K562 (cell line): Measurements from ENCODE around the gene ICA1. TPM values are rescaled to one million over a fixed set of nuclear protein-coding genes. Genes with fewer than 3 reads are reported as not detected.

Experiments
- ATAC-seq: fragments of 200-7000 bp; cut with Tn5 transposase; 3 replicates; pipeline ENCODE4 v1.9.1; 2020; ENCODE audit warnings: moderate library complexity
- BruUV-seq: library from RNA; stranded (reverse); fragments of 400-500 nt; replicated peaks from 2 replicates; lab custom pipeline; 2021; lab: Mats Ljungman, UMichigan
- CTCF ChIA-PET: fragments of 300-600 bp; formaldehyde crosslinking; extraction: SDS; loops from one replicate; lab custom pipeline; 2021; ENCODE audit warnings: low intra/inter-chr PET ratio; lab: Yijun Ruan, JAX
- POLR2A ChIA-PET: fragments of 300-600, 350-650 bp; sonication (Branson Sonifier 250); formaldehyde crosslinking; extraction: SDS; loops from one replicate; lab custom pipeline; 2021; ENCODE audit warnings: antibody characterized with exemption, inconsistent platforms; lab: Yijun Ruan, JAX
- DNase-seq, 4 experiments: peaks; one replicate each; pipeline versions ENCODE4 v3.0.0 to v3.0.0-alpha.2; 2011 to 2018; ENCODE audit warnings: low spot score in 3 of 4, mixed read lengths in 3 of 4; ENCODE audit errors: extremely low read depth in 1 of 4
- FAIRE-seq: peaks from 2 replicates; lab custom pipeline; 2011; peaks lifted over from hg19 to GRCh38; lab: Jason Lieb, UNC
- H2AFZ ChIP-seq: 2 replicates; pipeline ENCODE4 v1.6.0; 2011; ENCODE audit warnings: low read depth, low read length, control low read depth, inconsistent platforms
- H3K27ac ChIP-seq: fragments of 200-600 bp; 3 replicates; pipeline ENCODE4 v1.8.0; 2011; ENCODE audit warnings: low read depth, mild to moderate bottlenecking, control low read depth, inconsistent platforms, low read length, moderate library complexity, mixed read lengths; ENCODE audit errors: extremely low read depth
- H3K27me3 ChIP-seq, 2 experiments: fragments of 300-600 bp in 1 of 2; 2 replicates in 1 of 2; 3 replicates in 1 of 2; pipeline versions ENCODE4 v1.6.0 to v1.8.0; 2011; ENCODE audit warnings: inconsistent platforms in 2 of 2, low read length in 2 of 2, mild to moderate bottlenecking in 1 of 2, mixed read lengths in 1 of 2, moderate library complexity in 1 of 2; ENCODE audit not compliant: control insufficient read depth in 2 of 2, insufficient read depth in 2 of 2
- H3K36me3 ChIP-seq: fragments of 300-600 bp; 3 replicates; pipeline ENCODE4 v1.8.0; 2011; ENCODE audit warnings: mild to moderate bottlenecking, low read length, inconsistent platforms; ENCODE audit not compliant: control insufficient read depth, insufficient read depth
- H3K4me1 ChIP-seq, 2 experiments: fragments of 200-600 bp in 1 of 2; replicated peaks in 1 of 2; 2 replicates in 1 of 2; 3 replicates in 1 of 2; pipeline versions ENCODE4 v1.5.1 to v1.8.0; 2011; ENCODE audit warnings: inconsistent platforms in 2 of 2, low read length in 2 of 2, mild to moderate bottlenecking in 1 of 2, mixed read lengths in 1 of 2, moderate library complexity in 1 of 2; ENCODE audit not compliant: control insufficient read depth in 2 of 2, insufficient read depth in 2 of 2
- H3K4me2 ChIP-seq: 2 replicates; pipeline ENCODE4 v1.6.1; 2011; ENCODE audit warnings: low read length, control low read depth, inconsistent platforms, mixed read lengths; ENCODE audit not compliant: insufficient read depth
- H3K4me3 ChIP-seq: fragments of 200-600 bp; sonication (generic), shearing (Covaris generic); 2 replicates; pipeline ENCODE4 v1.5.1; 2016; ENCODE audit warnings: control low read depth, inconsistent platforms
- H3K79me2 ChIP-seq: fragments of 200-600 bp; 3 replicates; pipeline ENCODE4 v1.8.0; 2011; ENCODE audit warnings: low read length, inconsistent platforms; ENCODE audit not compliant: control insufficient read depth, insufficient read depth
- H3K9ac ChIP-seq, 2 experiments: 2 replicates each; pipeline versions ENCODE4 v1.6.0 to v1.6.1; 2011; ENCODE audit warnings: low read depth in 2 of 2, low read length in 2 of 2, control low read depth in 1 of 2, inconsistent platforms in 1 of 2, mild to moderate bottlenecking in 1 of 2, mixed read lengths in 1 of 2; ENCODE audit not compliant: insufficient read depth in 1 of 2
- H3K9me1 ChIP-seq: one replicate; pipeline ENCODE4 v1.6.0; 2011; ENCODE audit warnings: inconsistent platforms, mild to moderate bottlenecking, low read length, moderate library complexity; ENCODE audit not compliant: control insufficient read depth, insufficient read depth
- H3K9me3 ChIP-seq: replicated peaks from 2 replicates; pipeline ENCODE4 v1.5.1; 2011; ENCODE audit warnings: low read depth, low read length, inconsistent platforms; ENCODE audit not compliant: control insufficient read depth, insufficient read depth
- H4K20me1 ChIP-seq: replicated peaks from 2 replicates; pipeline ENCODE4 v1.6.1; 2011; ENCODE audit warnings: low read length, inconsistent platforms, mixed read lengths; ENCODE audit not compliant: control insufficient read depth, insufficient read depth
- ARHGAP35 ChIP-seq: fragments of 450-650 bp; IDR thresholded peaks from 2 replicates; pipeline ENCODE4 v1.6.1; 2018; ENCODE audit not compliant: partially characterized antibody
- BHLHE40 ChIP-seq: IDR thresholded peaks from 2 replicates; pipeline ENCODE4 v1.6.1; 2011; ENCODE audit warnings: low read length, improper control_type of control experiment
- CEBPB ChIP-seq: fragments of 450-650 bp; IDR thresholded peaks from 2 replicates; pipeline ENCODE4 v1.6.1; 2016; ENCODE audit warnings: missing genetic modification characterization, missing compliant biosample characterization
- EGR1 ChIP-seq: fragments of 450-650 bp; conservative IDR thresholded peaks from 2 replicates; pipeline ENCODE4 v1.6.1; 2017; ENCODE audit warnings: mild to moderate bottlenecking
- FOXJ2 ChIP-seq: fragments of 200-800 bp; sonication (Bioruptor generic); IDR thresholded peaks from 2 replicates; pipeline ENCODE4 v1.6.1; 2016; ENCODE audit warnings: missing genetic modification characterization, missing compliant biosample characterization
- LEF1 ChIP-seq: fragments of 450-650 bp; IDR thresholded peaks from 2 replicates; pipeline ENCODE4 v1.6.1; 2016; ENCODE audit warnings: mild to moderate bottlenecking
- NFE2 ChIP-seq: IDR thresholded peaks from 2 replicates; pipeline ENCODE4 v1.6.1; 2014; ENCODE audit warnings: antibody characterized with exemption, low read depth
- POU5F1 ChIP-seq: fragments of 150-350 bp; IDR thresholded peaks from 2 replicates; pipeline ENCODE4 v1.6.1; 2014; ENCODE audit warnings: borderline replicate concordance, low read length, low read depth, mild to moderate bottlenecking; ENCODE audit not compliant: partially characterized antibody
- SRSF3 ChIP-seq: fragments of 200-400 bp; formaldehyde crosslinking; IDR thresholded peaks from 2 replicates; pipeline ENCODE4 v1.6.1; 2016; ENCODE audit warnings: mild to moderate bottlenecking, low read length, moderate library complexity; ENCODE audit not compliant: insufficient read depth
- ZNF143 ChIP-seq: sonication (generic); formaldehyde crosslinking; IDR thresholded peaks from 2 replicates; pipeline ENCODE4 v1.9.0; 2022; ENCODE audit warnings: mild to moderate bottlenecking, missing genetic modification reagents
- ZNF277 ChIP-seq: fragments of 250-450 bp; sonication (Bioruptor Pico); IDR thresholded peaks from 2 replicates; pipeline ENCODE4 v1.8.0; 2022; ENCODE audit warnings: inconsistent platforms, mild to moderate bottlenecking, moderate library complexity, borderline replicate concordance
- ZNF3 ChIP-seq: fragments of 250-450 bp; sonication (Bioruptor Pico); IDR thresholded peaks from 2 replicates; pipeline ENCODE4 v1.5.0; 2021; ENCODE audit warnings: mild to moderate bottlenecking, moderate library complexity
- ZNF408 ChIP-seq: fragments of 250-450 bp; sonication (Bioruptor Pico); IDR thresholded peaks from 2 replicates; pipeline ENCODE4 v1.4.0; 2020; ENCODE audit warnings: low read depth, mild to moderate bottlenecking, moderate library complexity
- ZNF76 ChIP-seq: fragments of 250-450 bp; sonication (Bioruptor Pico); IDR thresholded peaks from 2 replicates; pipeline ENCODE4 v1.4.0; 2020; ENCODE audit warnings: mild to moderate bottlenecking, moderate library complexity, borderline replicate concordance
- WGBS: fragments of 100-300 bp; shearing (Covaris generic); methylation state at CpG from one replicate; pipeline ENCODE4 v1.1.6; 2016; ENCODE audit warnings: low coverage, mixed read lengths; ENCODE audit not compliant: insufficient coverage; ENCODE audit errors: missing lambda C conversion rate; 5-methylcytosine and 5-hydroxymethylcytosine counted together
- in situ Hi-C: fragments of 300-500 bp; cut with MboI; formaldehyde crosslinking; loops from 4 replicates; pipeline ENCODE4 v1.15.0; 2018; ENCODE audit warnings: inconsistent platforms, mixed read lengths
- intact Hi-C: fragments of 100-400 bp; cut with micrococcal nuclease; formaldehyde crosslinking; loops from 2 replicates; pipeline ENCODE4 v1.14.2; 2022
- polyA plus RNA-seq, 8 experiments: library from polyadenylated mRNA; depleted of rRNA in 4 of 8; stranded (reverse) in 5 of 8; unstranded in 3 of 8; fragments of >200 nt; fragmentation: Nextera tagmentation in 2 of 8; fragmentation: Illumina TruSeq in 1 of 8; extraction: Ambion mirVana in 2 of 8; extraction: Trizol in 1 of 8; gene quantifications; 2 replicates each; pipeline versions ENCODE4 v1.2.1 to v1.2.3, GENCODE V29; 2011 to 2014; ENCODE audit warnings: inconsistent platforms in 1 of 8, missing spikeins in 1 of 8
- total RNA-seq, 7 experiments: library from RNA; depleted of rRNA in 6 of 7; stranded (reverse); fragments of >200 nt in 6 of 7; fragmentation: Illumina TruSeq in 2 of 7; extraction: Trizol in 2 of 7; gene quantifications; 2 replicates each; pipeline versions ENCODE4 v1.2.1 to v1.2.3, GENCODE V29; 2011 to 2021; ENCODE audit warnings: low replicate concordance in 1 of 7

ICA1 gene
- total and polyA plus RNA-seq, 9 of the 15 experiments (the other 6 are each of a cell fraction or from before 2014, with no cell fraction given), result 7.1 to 22.3 (median 16.4) TPM

GRCh38 chr7:8200316-8200715 lies 61.7 kb downstream of the ICA1 start:
- H3K9ac ChIP-seq, result no peak overlapping the region
- no peak for ATAC-seq
- H3K9me3 ChIP-seq, result no peaks in the 10 kb centered on the region
- in situ Hi-C loops (no loop called here), intact Hi-C loops (no loop called here)
- no peak overlapping the region for H2AFZ ChIP-seq
- H3K9me1 ChIP-seq, result no peaks in the 10 kb centered on the region
- WGBS, result 79% methylated on average over 4 of the region's 4 CpGs
- no peak overlapping the region for H3K4me3 ChIP-seq
- CTCF ChIA-PET, result no interaction called here
- FAIRE-seq, result no peak
- no peak for DNase-seq
- H3K27me3 ChIP-seq, result no peaks in the 10 kb centered on the region
- no peaks in the 10 kb centered on the region for H4K20me1 ChIP-seq
- H3K27ac ChIP-seq, result no peak overlapping the region
- TF ChIP-seq NFE2 (no peak), POU5F1 (no peak), ZNF143 (no peak), EGR1 (no peak), CEBPB (tag) (no peak), SRSF3 (no peak), ARHGAP35 (no peak), ZNF76 (CRISPR knock-in tag) (no peak), ZNF3 (CRISPR knock-in tag) (no peak), ZNF277 (CRISPR knock-in tag) (no peak), BHLHE40 (no peak), LEF1 (no peak), ZNF408 (CRISPR knock-in tag) (no peak), FOXJ2 (no peak)
- BruUV-seq, result no TSS peak
- H3K4me2 ChIP-seq, result no peak overlapping the region
- H3K79me2 ChIP-seq, result no peaks in the 10 kb centered on the region
- H3K4me1 ChIP-seq, result peaks cover 8 to 19% of the 10 kb centered on the region in 2 experiments
- POLR2A ChIA-PET, result no interaction called here
- H3K36me3 ChIP-seq, result no peaks in the 10 kb centered on the region; the same call in 2 of the 3 replicates
